GM21786 (cell line): ENCODE data around the gene ELMOD1.

Experiments
- ATAC-seq: cut with Tn5 transposase; IDR thresholded peaks from one replicate; pipeline ENCODE4 v1.9.1; 2021; ENCODE audit not compliant: unreplicated experiment

Gene ELMOD1

GRCh38 chr11:107683807-107684206, 92.9 kb downstream of the ELMOD1 start:
- no peak for ATAC-seq

DNA sequence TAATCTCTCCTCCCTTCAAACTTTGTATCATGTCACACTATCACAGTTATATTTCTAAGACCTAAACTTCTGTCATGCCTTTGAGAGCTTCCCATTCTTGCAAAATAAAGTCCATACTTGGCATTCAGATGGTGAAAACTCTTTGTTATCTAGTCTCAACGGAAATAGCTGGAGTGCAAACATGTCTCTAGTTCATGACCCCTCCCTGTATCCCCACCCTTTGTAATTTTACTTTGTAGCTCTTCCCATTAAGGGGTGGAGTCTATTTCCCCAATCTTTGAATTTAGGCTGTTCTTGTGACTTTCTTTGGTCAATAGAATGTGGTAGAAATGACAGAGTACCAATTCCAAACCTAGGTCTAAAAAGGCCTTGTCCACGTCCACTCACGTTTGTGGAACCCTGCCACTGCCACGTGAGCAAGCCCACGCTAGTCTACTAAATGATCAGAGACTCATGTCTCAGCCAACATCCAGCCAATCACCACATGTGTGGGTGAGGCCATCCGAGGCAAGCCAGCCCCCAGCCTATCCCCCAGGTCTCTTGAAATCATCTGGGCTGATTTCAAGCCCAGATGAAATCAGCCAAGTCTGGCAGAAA, 97.5 kb downstream of the ELMOD1 start:
- ATAC-seq = no peak

DNA sequence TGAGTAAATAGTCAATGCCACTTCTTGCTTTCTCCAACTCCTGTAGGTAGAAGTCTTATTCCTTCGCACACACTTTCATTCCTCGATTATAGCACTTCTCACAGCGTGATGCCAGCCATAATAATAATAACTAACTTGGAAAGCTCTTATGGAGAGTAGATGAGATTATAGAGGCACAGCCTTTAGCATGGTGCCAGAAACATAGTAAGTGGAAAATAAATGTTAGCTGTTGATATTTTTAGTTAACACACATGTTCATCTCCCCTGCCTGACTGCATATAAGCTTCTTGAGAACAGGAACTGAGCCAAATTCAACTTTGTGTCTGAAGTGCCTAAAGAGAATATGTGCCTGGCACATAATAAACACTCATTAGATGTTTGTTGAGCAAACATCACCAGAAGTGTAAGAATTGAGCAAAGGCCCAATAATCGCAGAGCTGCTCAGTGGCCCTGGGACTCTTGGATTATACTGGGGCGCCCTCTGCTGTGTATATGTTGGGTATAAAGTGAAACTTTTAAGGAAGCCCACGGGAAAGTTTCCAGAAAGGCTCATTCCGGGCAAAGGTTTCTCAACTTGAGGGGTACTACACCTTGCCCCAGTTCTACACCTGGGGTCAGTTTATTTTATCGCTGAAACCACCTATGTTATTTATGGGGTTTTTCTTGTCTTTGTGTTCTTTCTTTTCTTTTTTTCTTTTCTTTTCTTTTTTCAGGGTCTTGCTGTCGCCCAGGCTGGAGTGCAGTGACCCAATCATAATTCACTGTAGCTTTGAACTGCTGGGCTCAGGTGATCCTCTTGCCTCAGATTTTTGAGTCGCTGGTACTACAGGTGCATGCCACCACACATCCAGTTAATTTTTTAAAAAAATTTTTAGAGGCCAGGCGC, 98.6 kb downstream of the ELMOD1 start:
- ATAC-seq = peak; percentile 82

DNA sequence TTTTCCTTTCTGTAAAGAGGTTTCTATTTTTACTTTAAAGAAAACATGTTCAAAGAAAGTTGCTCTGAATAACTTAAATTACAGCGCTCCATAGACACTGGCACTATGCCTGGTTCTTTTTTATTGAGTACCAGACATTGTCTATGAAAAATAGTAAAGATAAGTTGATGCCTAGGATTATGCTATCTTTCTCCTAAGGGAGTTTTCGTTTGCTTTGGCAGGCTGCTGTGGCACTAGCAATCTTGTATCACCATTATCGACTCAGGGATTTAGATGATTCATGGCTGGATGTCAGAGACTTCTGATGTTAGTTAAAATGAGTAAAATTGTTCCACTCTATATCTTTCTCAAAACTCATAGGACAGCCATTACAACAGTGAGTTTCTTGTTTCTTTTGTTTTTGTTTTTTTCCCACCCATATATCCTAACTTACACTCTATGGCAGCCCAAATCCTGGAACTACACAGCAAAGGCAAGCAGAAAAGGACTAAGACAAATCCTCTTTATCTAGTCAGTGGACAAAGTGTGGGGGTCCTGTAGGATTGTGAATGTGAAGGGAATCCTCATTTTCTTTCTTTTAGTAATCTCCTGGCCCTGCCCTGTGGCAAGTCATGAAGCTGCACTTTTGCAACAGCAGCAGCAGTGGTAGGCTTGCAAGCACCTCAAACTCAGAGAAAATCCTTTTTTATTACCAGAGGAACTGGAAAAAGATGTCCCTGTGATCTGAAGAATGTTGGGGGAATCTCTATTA, 100.2 kb downstream of the ELMOD1 start:
- no peak for ATAC-seq

DNA sequence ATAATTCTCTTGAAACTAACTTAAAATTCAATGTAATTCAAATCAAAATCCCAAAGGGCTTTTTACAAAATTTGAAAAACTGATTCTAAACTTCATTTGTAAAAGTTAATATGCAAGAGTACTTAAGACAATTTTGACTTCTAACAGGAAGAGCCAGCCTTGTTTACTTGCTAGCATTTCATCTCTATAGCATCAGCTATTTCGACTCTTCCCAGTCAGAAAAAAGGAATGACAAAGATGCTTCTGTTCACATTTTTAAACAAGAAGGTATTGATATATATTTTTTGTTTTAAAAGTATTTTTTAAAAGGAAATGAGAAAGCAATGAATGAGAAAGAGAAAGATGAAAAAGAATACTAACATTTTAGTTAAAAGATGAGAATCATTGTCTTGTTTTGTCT, 104.5 kb downstream of the ELMOD1 start:
- no peak for ATAC-seq

- no peak for ATAC-seq
These were observed 105.2 kb downstream of the ELMOD1 start for GRCh38 chr11:107696140-107696539.

GRCh38 chr11:107697291-107697690, 106.3 kb downstream of the ELMOD1 start:
- no peak for ATAC-seq

- ATAC-seq = no peak
These were observed 108.7 kb downstream of the ELMOD1 start for GRCh38 chr11:107699371-107700285.

- no peak for ATAC-seq
These were observed 111.2 kb downstream of the ELMOD1 start for GRCh38 chr11:107702109-107702660.

- no peak for ATAC-seq
These were observed 111.8 kb downstream of the ELMOD1 start for GRCh38 chr11:107702723-107703122.

GRCh38 chr11:107704451-107704850, 113.5 kb downstream of the ELMOD1 start:
- ATAC-seq = no peak

GRCh38 chr11:107705027-107705426, 114.1 kb downstream of the ELMOD1 start:
- ATAC-seq = no peak

DNA sequence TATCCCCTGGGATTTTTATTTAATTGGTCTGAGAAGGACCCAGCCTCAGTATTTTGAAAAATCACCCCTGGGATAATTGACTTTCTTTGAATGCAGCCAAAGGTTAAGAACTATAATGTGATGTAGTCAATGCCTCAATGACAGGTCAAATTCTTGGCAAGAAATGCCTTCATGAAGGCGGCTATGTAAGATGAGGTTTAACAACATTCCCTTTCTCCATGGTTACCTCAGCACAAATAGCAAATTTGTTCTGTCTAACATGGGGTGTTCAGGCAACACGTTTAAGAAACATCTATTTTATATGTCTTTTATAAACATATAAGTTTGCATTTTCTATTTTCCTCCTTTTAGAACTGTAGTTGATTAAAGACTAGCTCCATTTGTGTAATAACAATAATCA, 115.6 kb downstream of the ELMOD1 start:
- ATAC-seq = no peak

DNA sequence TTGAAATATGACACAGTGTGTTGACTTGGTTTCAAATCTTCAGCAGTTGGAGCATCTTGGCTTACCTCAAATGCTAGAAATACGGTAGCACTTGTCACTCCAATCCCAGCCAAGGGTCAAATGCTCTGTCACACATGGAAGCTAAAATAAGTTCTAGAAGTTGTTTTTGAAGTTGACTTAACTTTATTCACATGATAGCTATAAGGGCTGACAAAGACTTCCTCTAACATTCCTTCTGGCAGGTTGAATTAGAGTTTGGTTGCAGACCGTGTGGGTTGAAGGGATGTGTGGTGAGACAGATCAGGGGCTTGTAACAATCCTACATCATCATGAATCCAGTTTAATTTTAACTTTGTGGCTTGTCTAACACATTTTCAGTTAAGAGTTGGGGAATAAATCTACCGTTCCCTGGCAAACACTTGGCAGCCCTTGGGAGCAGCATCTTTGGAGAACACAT, 116.3 kb downstream of the ELMOD1 start:
- ATAC-seq = no peak

- no peak for ATAC-seq
These were observed 116.9 kb downstream of the ELMOD1 start for GRCh38 chr11:107707807-107708206.

DNA sequence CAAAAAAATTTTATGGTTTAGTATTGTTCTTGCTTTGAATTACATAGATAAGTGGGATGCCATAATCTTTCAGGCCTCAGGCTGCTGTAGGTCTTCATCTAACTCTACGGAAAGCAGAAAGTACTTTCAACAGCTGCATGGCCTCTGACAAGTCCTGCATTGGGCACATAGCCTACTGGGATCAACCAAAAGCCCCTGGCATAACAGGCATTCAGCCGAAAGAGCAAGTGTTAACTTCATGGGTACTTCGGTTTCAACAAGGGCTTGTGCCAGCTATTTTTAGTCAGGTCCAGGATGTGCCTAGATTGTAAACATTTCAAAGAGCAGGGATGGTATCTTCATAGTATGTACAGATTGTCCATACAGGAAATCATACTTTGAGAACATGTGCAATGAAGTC, 117.8 kb downstream of the ELMOD1 start:
- ATAC-seq = no peak

DNA sequence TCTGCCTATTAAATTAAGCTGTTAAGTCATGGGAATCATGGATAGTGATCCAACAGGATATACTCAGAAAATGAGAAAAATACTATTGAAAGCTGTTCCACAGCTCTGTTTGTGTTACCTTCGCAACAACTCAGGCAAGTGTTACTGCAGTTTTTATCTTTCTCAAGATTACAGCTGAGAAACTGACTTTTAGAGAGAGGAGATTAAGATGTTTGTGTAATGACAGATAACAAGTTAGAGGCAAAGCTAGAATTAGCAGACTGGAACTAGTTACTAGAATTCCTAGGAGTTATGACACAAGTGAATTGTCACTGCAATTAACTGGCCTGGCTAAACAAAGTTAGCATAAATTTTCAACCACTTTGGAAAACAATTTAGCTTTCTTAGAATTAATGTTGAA, 119.4 kb downstream of the ELMOD1 start:
- no peak for ATAC-seq

DNA sequence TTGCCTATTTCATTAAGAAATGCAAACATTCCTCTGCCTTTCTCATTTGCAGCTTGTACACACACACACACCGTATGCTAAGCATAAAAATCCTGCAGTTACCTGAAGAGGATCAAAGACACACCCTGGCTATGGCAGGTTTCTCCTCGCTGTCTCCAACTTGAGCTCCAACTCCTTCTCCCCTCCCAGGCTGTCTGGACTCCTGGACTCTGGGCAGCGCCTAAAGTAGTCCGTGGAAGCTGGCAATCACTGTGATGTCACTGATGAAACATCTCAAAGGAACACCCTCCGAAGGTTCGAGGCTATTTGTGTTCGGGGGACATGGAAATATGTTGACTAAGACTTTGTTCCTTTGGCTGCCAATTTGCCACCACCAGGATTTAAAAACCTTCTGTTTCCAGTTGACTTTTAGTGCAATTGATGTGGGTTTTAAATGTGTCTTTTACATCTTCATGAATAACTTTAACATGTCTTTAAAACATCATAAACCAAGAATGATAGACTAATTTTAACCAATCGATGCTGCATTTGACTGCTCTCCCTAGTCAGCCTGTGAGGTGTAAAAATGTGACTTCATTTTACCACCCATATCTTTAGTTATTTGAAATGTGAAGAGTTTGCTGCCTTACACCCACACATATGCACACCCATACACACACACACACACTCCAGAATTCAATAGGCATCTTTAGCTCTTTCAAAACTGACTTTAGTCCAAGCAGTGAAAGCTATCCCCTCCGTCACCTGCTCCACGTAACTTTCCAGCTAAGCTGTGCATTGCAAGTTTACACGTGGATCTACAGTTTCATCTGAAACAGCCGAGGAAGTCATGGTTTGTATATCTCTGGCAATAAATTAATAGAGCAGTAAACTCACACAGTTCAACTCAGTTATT, 121.2 kb downstream of the ELMOD1 start, which contains the start of gene SLN:
TSS of gene SLN (minus strand) at position 196 of the 895 bp plus-strand sequence.
- ATAC-seq = no peak

DNA sequence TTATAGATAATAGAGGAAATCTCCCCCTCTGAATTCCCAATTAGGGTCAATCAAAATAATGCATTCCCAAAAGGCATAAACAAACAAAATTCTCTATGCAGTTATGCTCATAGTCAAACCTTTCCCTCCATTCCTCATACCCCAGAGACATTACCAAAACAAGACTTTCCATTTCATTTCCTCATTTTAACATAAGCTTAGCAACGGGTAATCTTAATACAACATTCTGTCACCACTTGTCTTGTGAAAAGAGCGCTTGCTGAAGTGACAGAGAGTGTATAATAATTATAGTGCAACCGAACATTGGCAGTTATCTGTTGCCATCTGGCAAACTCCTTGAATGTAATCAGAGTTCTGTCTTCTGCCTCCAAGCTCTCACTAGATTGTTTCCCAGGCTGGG, 122.1 kb downstream of the ELMOD1 start:
- ATAC-seq = no peak
